ENCODE data around the gene TMEM144. TPM values are rescaled to one million over a fixed set of nuclear protein-coding genes. Genes with fewer than 3 reads are reported as not detected.

The TMEM144 gene
- polyA plus RNA-seq (ENCODE audit: insufficient read length in 3 of 3), result 1 to 10 TPM; 4.9 to 6.0 (median 5.6) TPM

GRCh38 chr4:158209825-158210807 is at the start of gene TMEM144:
TSS of gene TMEM144 (plus strand) at chr4:158210486. CDS start at chr4:158212668, 2,182 bp downstream.
- peak; percentile 29 to 55 (median 45) for DNase-seq (ENCODE audit: low read depth in 3 of 3, low spot score in 2 of 3)

- DNase-seq (ENCODE audit: low read depth in 3 of 3, low spot score in 2 of 3), result no peak
Measured at GRCh38 chr4:158161551-158162354, 48.5 kb upstream of the TMEM144 start.

- DNase-seq (ENCODE audit: low read depth in 3 of 3, low spot score in 2 of 3), result no peak
Measured at GRCh38 chr4:158162631-158163030, 47.7 kb upstream of the TMEM144 start.

- DNase-seq (ENCODE audit: low read depth in 3 of 3, low spot score in 2 of 3), result no peak
Measured at GRCh38 chr4:158163941-158164767, 46.1 kb upstream of the TMEM144 start.

GRCh38 chr4:158164768-158165213 is 45.5 kb upstream of the TMEM144 start:
- no peak for DNase-seq (ENCODE audit: low read depth in 3 of 3, low spot score in 2 of 3)

GRCh38 chr4:158166701-158167100 is 43.6 kb upstream of the TMEM144 start:
- no peak for DNase-seq (ENCODE audit: low read depth in 3 of 3, low spot score in 2 of 3)

- DNase-seq (ENCODE audit: low read depth in 3 of 3, low spot score in 2 of 3), result no peak
Measured at GRCh38 chr4:158168606-158169005, 41.7 kb upstream of the TMEM144 start.

- DNase-seq (ENCODE audit: low read depth in 3 of 3, low spot score in 2 of 3), result no peak
Measured at GRCh38 chr4:158169506-158169905, 40.8 kb upstream of the TMEM144 start.

GRCh38 chr4:158169931-158170690 is 40.2 kb upstream of the TMEM144 start:
- no peak for DNase-seq (ENCODE audit: low read depth in 3 of 3, low spot score in 2 of 3)

GRCh38 chr4:158170691-158171561 is 39.4 kb upstream of the TMEM144 start:
- DNase-seq (ENCODE audit: low read depth in 3 of 3, low spot score in 2 of 3), result no peak

- DNase-seq (ENCODE audit: low read depth in 3 of 3, low spot score in 2 of 3), result peak in 1 of 3 donors; percentile 43
Measured at GRCh38 chr4:158172261-158173258, 37.7 kb upstream of the TMEM144 start, which contains the start of gene GASK1B. TSS of gene GASK1B (minus strand) at chr4:158173025. CDS start at chr4:158171375, 1,650 bp downstream.

GRCh38 chr4:158176108-158176507 is 34.2 kb upstream of the TMEM144 start:
- no peak for DNase-seq (ENCODE audit: low read depth in 3 of 3, low spot score in 2 of 3)

- DNase-seq (ENCODE audit: low read depth in 3 of 3, low spot score in 2 of 3), result no peak
Measured at GRCh38 chr4:158176776-158177175, 33.5 kb upstream of the TMEM144 start.

- DNase-seq (ENCODE audit: low read depth in 3 of 3, low spot score in 2 of 3), result no peak
Measured at GRCh38 chr4:158179465-158179864, 30.8 kb upstream of the TMEM144 start.

GRCh38 chr4:158181906-158182305 is 28.4 kb upstream of the TMEM144 start:
- DNase-seq (ENCODE audit: low read depth in 3 of 3, low spot score in 2 of 3), result no peak

- no peak for DNase-seq (ENCODE audit: low read depth in 3 of 3, low spot score in 2 of 3)
Measured at GRCh38 chr4:158182736-158183135, 27.6 kb upstream of the TMEM144 start.

- no peak for DNase-seq (ENCODE audit: low read depth in 3 of 3, low spot score in 2 of 3)
Measured at GRCh38 chr4:158186815-158187214, 23.5 kb upstream of the TMEM144 start.
